ENCODE measurements around the gene VAPB. TPM values are rescaled to one million over a fixed set of nuclear protein-coding genes. Genes with fewer than 3 reads are reported as not detected.

Gene VAPB
- total RNA-seq, 3 donors from 2014 or later (not counting 1 experiment from before 2014, with no cell fraction given), result 20.3 to 23.1 (median 21.3) TPM

DNA sequence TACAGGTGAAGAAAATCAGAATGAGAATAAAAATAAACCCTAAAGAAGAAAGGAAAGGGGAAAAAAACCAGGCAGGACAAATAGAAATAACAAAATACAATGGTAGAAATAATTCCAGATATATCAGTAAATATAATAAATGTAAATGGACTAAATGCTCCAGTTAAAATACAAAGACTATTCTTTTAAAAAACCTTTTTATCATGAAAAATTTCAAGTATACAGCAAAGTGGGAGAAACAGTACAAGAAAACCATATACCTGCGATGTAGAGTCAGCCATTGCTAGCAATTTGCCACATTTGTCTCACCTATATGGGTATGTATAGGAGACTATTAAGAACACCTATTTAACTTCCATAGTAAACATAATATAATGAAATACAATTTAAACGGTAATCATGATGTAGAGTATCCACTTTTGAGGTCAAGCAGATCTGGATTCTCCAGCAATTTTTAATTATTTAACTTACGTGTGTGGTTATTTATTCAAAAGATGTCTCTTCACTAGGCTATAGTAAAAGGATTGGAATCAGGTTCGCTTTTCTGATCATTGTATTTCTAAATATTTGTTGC, 914 bp upstream of the VAPB start:
- DNase-seq (no peak), ATAC-seq (no peak)
- peak overlapping the region; percentile 62 for H3K4me3 Mint-ChIP-seq
- no peaks in the 10 kb centered on the region for H3K9me3 ChIP-seq (ENCODE audit: control insufficient read depth, insufficient read depth, low read length)
- peak overlapping the region; percentile 90 to 96 for H3K27ac Mint-ChIP-seq
- no CpG with 5 or more reads among the region's 4 CpGs for WGBS (ENCODE audit: insufficient coverage)
- peaks cover 14% of the 10 kb centered on the region for H3K4me1 ChIP-seq (ENCODE audit: control insufficient read depth, insufficient read depth, low read length)
- TF ChIP-seq, protein P1, sequence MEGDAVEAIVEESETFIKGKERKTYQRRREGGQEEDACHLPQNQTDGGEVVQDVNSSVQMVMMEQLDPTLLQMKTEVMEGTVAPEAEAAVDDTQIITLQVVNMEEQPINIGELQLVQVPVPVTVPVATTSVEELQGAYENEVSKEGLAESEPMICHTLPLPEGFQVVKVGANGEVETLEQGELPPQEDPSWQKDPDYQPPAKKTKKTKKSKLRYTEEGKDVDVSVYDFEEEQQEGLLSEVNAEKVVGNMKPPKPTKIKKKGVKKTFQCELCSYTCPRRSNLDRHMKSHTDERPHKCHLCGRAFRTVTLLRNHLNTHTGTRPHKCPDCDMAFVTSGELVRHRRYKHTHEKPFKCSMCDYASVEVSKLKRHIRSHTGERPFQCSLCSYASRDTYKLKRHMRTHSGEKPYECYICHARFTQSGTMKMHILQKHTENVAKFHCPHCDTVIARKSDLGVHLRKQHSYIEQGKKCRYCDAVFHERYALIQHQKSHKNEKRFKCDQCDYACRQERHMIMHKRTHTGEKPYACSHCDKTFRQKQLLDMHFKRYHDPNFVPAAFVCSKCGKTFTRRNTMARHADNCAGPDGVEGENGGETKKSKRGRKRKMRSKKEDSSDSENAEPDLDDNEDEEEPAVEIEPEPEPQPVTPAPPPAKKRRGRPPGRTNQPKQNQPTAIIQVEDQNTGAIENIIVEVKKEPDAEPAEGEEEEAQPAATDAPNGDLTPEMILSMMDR (IDR thresholded peaks at IDR 0.05), result no peak
- H3K27me3 Mint-ChIP-seq (ENCODE audit: low read depth in 2 of 2), result peaks cover 23 to 37% of the 10 kb centered on the region in 2 donors
- H3K9me3 Mint-ChIP-seq, result no peaks in the 10 kb centered on the region
- no peaks in the 10 kb centered on the region for H3K36me3 ChIP-seq (ENCODE audit: control insufficient read depth, insufficient read depth, low read length)
- no peaks in the 10 kb centered on the region for H3K27me3 ChIP-seq (ENCODE audit: control insufficient read depth, insufficient read depth, low read length)
- no peaks in the 10 kb centered on the region for H3K36me3 Mint-ChIP-seq
- intact Hi-C loops (cut with micrococcal nuclease), result loop anchor here (5.0 kb wide), 1 partner anchor 81 kb away; the partner anchor contains the start of gene RAB22A
- H3K27ac ChIP-seq (ENCODE audit: low read length), result peak overlapping the region; percentile 81
- H3K4me1 Mint-ChIP-seq, result peaks cover 35 to 37% of the 10 kb centered on the region in 2 donors
- peak overlapping the region; percentile 50 for H3K4me3 ChIP-seq (ENCODE audit: low read length)

DNA sequence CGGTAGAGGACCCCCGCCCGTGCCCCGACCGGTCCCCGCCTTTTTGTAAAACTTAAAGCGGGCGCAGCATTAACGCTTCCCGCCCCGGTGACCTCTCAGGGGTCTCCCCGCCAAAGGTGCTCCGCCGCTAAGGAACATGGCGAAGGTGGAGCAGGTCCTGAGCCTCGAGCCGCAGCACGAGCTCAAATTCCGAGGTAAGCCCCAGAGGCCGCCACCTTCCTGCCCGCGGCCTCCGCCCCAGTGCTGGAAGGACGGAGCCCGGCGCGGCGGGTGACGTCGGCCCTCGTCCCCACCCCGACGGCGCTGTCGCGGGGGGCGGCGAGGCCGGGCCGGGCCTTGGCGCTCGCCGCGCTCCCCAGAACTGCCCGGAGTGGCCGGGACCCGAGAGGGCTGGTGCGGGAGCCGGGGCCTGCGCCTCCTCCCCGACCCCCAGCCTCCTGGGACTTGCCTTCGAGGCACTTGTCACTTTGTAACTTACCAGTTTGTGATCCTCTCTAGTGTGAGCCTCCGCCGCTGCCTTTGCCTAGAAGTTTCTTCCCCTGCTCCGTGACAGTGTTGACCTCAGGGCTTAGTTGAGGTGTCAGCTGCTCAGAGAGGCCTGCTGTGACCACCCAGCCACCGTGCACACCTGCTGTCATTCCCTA, 417 bp downstream of the VAPB start:
- Mint-ChIP-seq H3K36me3 (no peaks in the 10 kb centered on the region), H3K4me1 (peaks cover 48% of the 10 kb centered on the region in 2 donors), H3K27me3 (ENCODE audit: low read depth in 2 of 2) (peaks cover 15 to 24% of the 10 kb centered on the region in 2 donors), H3K4me3 (peak overlapping the region; percentile 84), H3K27ac (peak overlapping the region; percentile 90 to 96), H3K9me3 (no peaks in the 10 kb centered on the region)
- intact Hi-C loops (cut with micrococcal nuclease), result loop anchor here (5.0 kb wide), 1 partner anchor 82 kb away; the partner anchor contains the start of gene RAB22A
- TF ChIP-seq, protein P1 (IDR thresholded peaks at IDR 0.05), result no peak
- ATAC-seq (peak; percentile 54 to 64 (median 57)), DNase-seq (peak; percentile 63 to 75)
- peak overlapping the region; percentile 82 for H3K4me3 ChIP-seq (ENCODE audit: low read length)
- H3K27me3 ChIP-seq (ENCODE audit: control insufficient read depth, insufficient read depth, low read length), result no peaks in the 10 kb centered on the region
- peaks cover 15% of the 10 kb centered on the region for H3K4me1 ChIP-seq (ENCODE audit: control insufficient read depth, insufficient read depth, low read length)
- H3K36me3 ChIP-seq (ENCODE audit: control insufficient read depth, insufficient read depth, low read length), result no peaks in the 10 kb centered on the region
- H3K27ac ChIP-seq (ENCODE audit: low read length), result peak overlapping the region; percentile 99
- under 1% methylated on average over 56 of the region's 56 CpGs for WGBS (ENCODE audit: insufficient coverage)
- H3K9me3 ChIP-seq (ENCODE audit: control insufficient read depth, insufficient read depth, low read length), result no peaks in the 10 kb centered on the region

DNA sequence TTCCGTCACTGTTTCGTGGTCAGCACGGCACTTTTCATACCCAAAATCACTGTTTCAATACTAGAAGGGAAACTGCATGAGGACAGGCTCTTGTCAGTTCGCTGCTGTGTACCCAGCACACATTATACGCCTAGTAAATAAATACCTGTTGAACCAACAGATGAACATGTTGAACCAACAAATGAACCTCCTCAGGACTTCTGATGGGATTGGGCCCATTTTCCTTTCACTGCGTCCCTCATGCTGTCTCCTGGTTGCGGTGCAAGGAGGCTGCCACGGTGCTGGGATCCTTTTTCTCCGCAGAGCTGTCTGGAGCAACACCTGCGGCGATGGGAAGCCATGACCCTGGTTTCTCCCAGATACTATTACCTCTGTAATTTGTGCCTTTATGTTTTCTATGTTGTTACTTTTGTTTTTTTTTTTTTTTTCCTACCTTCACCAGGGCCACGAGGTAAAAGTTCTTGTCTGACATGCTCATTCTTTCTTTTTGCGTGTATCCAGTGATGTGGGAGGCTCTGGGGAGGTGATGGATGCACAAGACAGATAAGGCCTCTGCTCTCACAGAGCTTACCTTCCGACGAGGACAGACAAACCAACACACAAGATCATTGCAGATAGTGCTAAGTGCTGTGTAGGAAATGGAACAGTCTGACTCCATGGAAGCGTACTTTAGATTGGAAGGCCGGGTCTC, 1.1 kb downstream of the VAPB start:
- H3K27ac Mint-ChIP-seq, result peak overlapping the region; percentile 90 to 96
- Histone ChIP-seq H3K4me1 (ENCODE audit: control insufficient read depth, insufficient read depth, low read length) (peaks cover 15% of the 10 kb centered on the region), H3K9me3 (ENCODE audit: control insufficient read depth, insufficient read depth, low read length) (no peaks in the 10 kb centered on the region), H3K4me3 (ENCODE audit: low read length) (peak overlapping the region; percentile 82), H3K27ac (ENCODE audit: low read length) (peak overlapping the region; percentile 99), H3K27me3 (ENCODE audit: control insufficient read depth, insufficient read depth, low read length) (no peaks in the 10 kb centered on the region), H3K36me3 (ENCODE audit: control insufficient read depth, insufficient read depth, low read length) (no peaks in the 10 kb centered on the region)
- H3K27me3 Mint-ChIP-seq (ENCODE audit: low read depth in 2 of 2), result peaks cover 12 to 17% of the 10 kb centered on the region in 2 donors
- no peaks in the 10 kb centered on the region for H3K9me3 Mint-ChIP-seq
- TF ChIP-seq, protein P1 (IDR thresholded peaks at IDR 0.05), result no peak
- no peaks in the 10 kb centered on the region for H3K36me3 Mint-ChIP-seq
- peaks cover 48 to 52% of the 10 kb centered on the region in 2 donors for H3K4me1 Mint-ChIP-seq
- 74% methylated on average over 12 of the region's 17 CpGs for WGBS (ENCODE audit: insufficient coverage)
- intact Hi-C loops (cut with micrococcal nuclease), result loop anchor here (5.0 kb wide), 1 partner anchor 83 kb away; the partner anchor contains the start of gene RAB22A
- no peak for DNase-seq
- no peak for ATAC-seq
- peak overlapping the region; percentile 83 for H3K4me3 Mint-ChIP-seq

Data from natural killer cell (primary cell).